Loucy (cell line): ENCODE measurements around the gene BHLHA15.

Experiments used
- EZH2phosphoT487 ChIP-seq: fragments of 200-600 bp; IDR thresholded peaks from 2 replicates; pipeline ENCODE4 v1.6.1; 2018; ENCODE audit warnings: antibody characterized with exemption, mild to moderate bottlenecking, moderate library complexity, borderline replicate concordance
- TF ChIP-seq, protein P1 (sequence below): fragments of 200-600 bp; sonication (generic); conservative IDR thresholded peaks from 2 replicates; pipeline ENCODE4 v1.5.1; 2014; ENCODE audit warnings: mild to moderate bottlenecking, antibody characterized with exemption, low read length

DNA sequence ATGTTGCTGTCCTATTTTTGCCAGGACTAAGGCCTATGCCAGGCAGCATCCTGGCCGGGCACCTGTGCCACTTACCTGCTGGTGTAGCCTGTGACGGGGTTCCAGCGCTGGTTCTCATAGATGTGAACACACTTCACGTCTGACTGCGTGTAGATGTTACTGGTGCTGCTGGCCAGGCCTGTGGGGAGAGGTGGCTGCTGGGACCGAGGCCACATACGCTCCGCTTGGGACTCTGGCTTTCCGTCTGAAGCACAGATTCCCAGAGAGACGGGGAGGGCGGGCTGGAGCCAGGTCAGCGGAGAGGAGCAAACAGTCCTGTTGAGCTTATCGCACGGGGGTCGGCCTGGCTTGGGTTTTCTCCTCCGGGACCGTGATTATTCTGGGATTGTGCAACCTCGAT is 16.7 kb downstream of the BHLHA15 start:
- TF ChIP-seq, protein P1, sequence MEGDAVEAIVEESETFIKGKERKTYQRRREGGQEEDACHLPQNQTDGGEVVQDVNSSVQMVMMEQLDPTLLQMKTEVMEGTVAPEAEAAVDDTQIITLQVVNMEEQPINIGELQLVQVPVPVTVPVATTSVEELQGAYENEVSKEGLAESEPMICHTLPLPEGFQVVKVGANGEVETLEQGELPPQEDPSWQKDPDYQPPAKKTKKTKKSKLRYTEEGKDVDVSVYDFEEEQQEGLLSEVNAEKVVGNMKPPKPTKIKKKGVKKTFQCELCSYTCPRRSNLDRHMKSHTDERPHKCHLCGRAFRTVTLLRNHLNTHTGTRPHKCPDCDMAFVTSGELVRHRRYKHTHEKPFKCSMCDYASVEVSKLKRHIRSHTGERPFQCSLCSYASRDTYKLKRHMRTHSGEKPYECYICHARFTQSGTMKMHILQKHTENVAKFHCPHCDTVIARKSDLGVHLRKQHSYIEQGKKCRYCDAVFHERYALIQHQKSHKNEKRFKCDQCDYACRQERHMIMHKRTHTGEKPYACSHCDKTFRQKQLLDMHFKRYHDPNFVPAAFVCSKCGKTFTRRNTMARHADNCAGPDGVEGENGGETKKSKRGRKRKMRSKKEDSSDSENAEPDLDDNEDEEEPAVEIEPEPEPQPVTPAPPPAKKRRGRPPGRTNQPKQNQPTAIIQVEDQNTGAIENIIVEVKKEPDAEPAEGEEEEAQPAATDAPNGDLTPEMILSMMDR, result no peak
- no peak for TF ChIP-seq EZH2phosphoT487
